Mesodermal cell (in vitro differentiated cells): ENCODE results near the gene MANSC4.

Source experiments
- H3K27ac ChIP-seq: 2 replicates; pipeline ENCODE4 v1.7.0; 2013; ENCODE audit warnings: mild to moderate bottlenecking, low read depth, low read length, moderate library complexity; ENCODE audit not compliant: severe bottlenecking
- H3K36me3 ChIP-seq: 2 replicates; pipeline ENCODE4 v1.7.1; 2013; ENCODE audit warnings: mild to moderate bottlenecking, low read length, moderate library complexity; ENCODE audit not compliant: control insufficient read depth, insufficient read depth
- H3K4me1 ChIP-seq: one replicate; pipeline ENCODE4 v1.7.1; 2013; ENCODE audit warnings: mild to moderate bottlenecking, low read length; ENCODE audit not compliant: insufficient read depth, control insufficient read depth, poor library complexity, severe bottlenecking
- H3K4me3 ChIP-seq: 2 replicates; pipeline ENCODE4 v1.7.0; 2013; ENCODE audit warnings: low read length, control low read depth, mild to moderate bottlenecking; ENCODE audit not compliant: insufficient read depth, poor library complexity, severe bottlenecking; ENCODE audit errors: extremely low read depth
- H3K9me3 ChIP-seq: 2 replicates; pipeline ENCODE4 v1.7.1; 2013; ENCODE audit warnings: mild to moderate bottlenecking, low read length, moderate library complexity; ENCODE audit not compliant: control insufficient read depth
- WGBS, 2 experiments: methylation state at CpG; one replicate each; pipeline ENCODE4 v1.1.5; 2013; ENCODE audit warnings: missing lambda C conversion rate in 2 of 2; ENCODE audit not compliant: insufficient coverage in 2 of 2; 5-methylcytosine and 5-hydroxymethylcytosine counted together

The MANSC4 gene

GRCh38 chr12:27814851-27815591 is 35.0 kb upstream of the MANSC4 start:
- 75% methylated on average over 2 of the region's 3 CpGs; no CpG with 5 or more reads in 1 of the 2 experiments for WGBS, 2 experiments

GRCh38 chr12:27814411-27814810 is 34.4 kb upstream of the MANSC4 start:
- whole genome bisulfite sequencing, 2 experiments, result 100% methylated on average over 1 of the region's 2 CpGs; no CpG with 5 or more reads in 1 of the 2 experiments
- peaks cover 5% of the 10 kb centered on the region for H3K9me3 ChIP-seq

More at GRCh38 chr12:27814851-27815591, 35.0 kb upstream of the MANSC4 start:
- no peak overlapping the region for H3K27ac ChIP-seq
- no peaks in the 10 kb centered on the region for H3K36me3 ChIP-seq
- H3K4me3 ChIP-seq, result no peak overlapping the region
- H3K4me1 ChIP-seq, result peaks cover 4% of the 10 kb centered on the region
- peaks cover 5% of the 10 kb centered on the region for H3K9me3 ChIP-seq

DNA sequence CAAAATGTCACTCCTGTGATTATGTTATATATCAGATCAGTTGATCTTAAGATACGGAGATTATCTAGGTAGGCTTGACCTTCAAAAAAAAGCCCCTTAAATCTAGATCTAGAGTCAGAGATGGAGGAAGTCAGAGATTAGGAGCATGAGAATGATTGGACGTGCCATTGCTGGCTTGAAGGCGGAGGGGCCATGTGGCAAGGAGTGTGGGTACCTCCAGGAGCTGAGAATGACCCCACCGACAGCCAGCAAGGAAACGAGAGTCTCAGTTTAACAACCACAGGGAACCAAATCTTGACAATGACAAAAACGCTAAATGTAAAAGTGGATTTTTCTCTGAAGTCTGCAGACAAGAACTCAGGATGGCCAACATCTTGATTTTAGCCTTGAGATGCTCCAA is 32.5 kb upstream of the MANSC4 start:
- Histone ChIP-seq H3K9me3 (peaks cover 5% of the 10 kb centered on the region), H3K36me3 (no peaks in the 10 kb centered on the region), H3K27ac (no peak overlapping the region), H3K4me1 (peaks cover 4% of the 10 kb centered on the region), H3K4me3 (no peak overlapping the region)
- 75 to 80% methylated on average over 5 of the region's 6 CpGs for WGBS, 2 experiments

More at GRCh38 chr12:27814411-27814810, 34.4 kb upstream of the MANSC4 start:
- no peak overlapping the region for H3K4me3 ChIP-seq
- no peaks in the 10 kb centered on the region for H3K36me3 ChIP-seq
- H3K4me1 ChIP-seq, result peaks cover 4% of the 10 kb centered on the region
- H3K27ac ChIP-seq, result no peak overlapping the region

DNA sequence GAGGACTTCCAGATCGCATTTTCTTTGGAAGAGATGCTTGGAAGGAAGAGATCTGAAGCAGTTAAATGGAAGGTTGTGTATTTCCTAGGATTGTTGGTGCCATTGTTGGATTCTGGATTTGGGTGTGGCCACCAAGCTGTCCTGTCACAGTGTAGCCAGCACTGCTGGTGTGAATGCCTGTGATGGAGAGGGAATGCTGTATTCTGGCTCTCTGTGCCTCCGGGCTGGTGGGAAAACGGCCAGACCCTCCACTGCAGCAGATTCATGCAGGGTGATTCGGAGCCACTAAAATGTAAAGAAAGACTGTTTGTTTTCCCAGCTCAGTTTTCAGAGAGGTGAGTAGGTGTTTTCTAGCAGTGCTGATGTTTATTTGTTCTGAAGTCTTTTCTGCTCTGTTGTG is 30.7 kb upstream of the MANSC4 start:
- peak overlapping the region; percentile 4 for H3K27ac ChIP-seq
- H3K36me3 ChIP-seq, result no peaks in the 10 kb centered on the region
- WGBS, 2 experiments, result 87 to 93% methylated on average over 2 to 3 of the region's 4 CpGs

GRCh38 chr12:27808841-27809240 is 28.8 kb upstream of the MANSC4 start:
- H3K36me3 ChIP-seq, result no peaks in the 10 kb centered on the region
- 86 to 91% methylated on average over 3 to 5 of the region's 6 CpGs for WGBS, 2 experiments
- peaks cover 6% of the 10 kb centered on the region for H3K4me1 ChIP-seq
- H3K27ac ChIP-seq, result no peak overlapping the region
- no peak overlapping the region for H3K4me3 ChIP-seq
- H3K9me3 ChIP-seq, result peaks cover 5% of the 10 kb centered on the region

More for the DNA sequence above, 30.7 kb upstream of the MANSC4 start:
- H3K4me1 ChIP-seq, result peaks cover 6% of the 10 kb centered on the region
- peaks cover 5% of the 10 kb centered on the region for H3K9me3 ChIP-seq
- H3K4me3 ChIP-seq, result no peak overlapping the region

GRCh38 chr12:27807063-27807703 is 27.1 kb upstream of the MANSC4 start:
- H3K27ac ChIP-seq, result no peak overlapping the region
- peaks cover 6% of the 10 kb centered on the region for H3K4me1 ChIP-seq
- H3K4me3 ChIP-seq, result no peak overlapping the region
- no peaks in the 10 kb centered on the region for H3K9me3 ChIP-seq
- H3K36me3 ChIP-seq, result no peaks in the 10 kb centered on the region
- 88 to 96% methylated on average over 5 of the region's 8 CpGs for WGBS, 2 experiments

DNA sequence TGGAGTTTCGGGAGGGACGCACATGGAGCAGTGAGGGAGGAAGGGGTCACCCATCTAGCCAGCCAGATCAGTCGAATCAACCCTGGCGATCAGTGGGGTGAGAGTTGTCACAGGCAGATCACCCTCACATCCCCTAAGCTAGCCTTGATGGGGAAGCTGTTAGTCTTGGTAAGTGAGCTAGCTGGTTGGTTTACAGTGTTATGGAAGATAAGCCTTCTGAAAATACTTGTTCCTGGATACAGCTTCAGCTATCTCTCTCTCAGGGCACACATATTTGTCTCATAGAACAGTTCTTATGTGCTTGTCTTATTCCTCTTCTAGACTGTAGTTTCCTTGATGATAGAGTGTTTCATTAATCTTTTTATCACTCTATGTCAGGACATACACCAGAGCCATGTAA is 26.2 kb upstream of the MANSC4 start:
- H3K4me3 ChIP-seq, result no peak overlapping the region
- H3K36me3 ChIP-seq, result no peaks in the 10 kb centered on the region
- 90 to 100% methylated on average over 2 to 4 of the region's 4 CpGs for WGBS, 2 experiments
- no peaks in the 10 kb centered on the region for H3K9me3 ChIP-seq
- peaks cover 6% of the 10 kb centered on the region for H3K4me1 ChIP-seq
- H3K27ac ChIP-seq, result no peak overlapping the region

GRCh38 chr12:27805238-27805637 is 25.2 kb upstream of the MANSC4 start:
- peaks cover 2% of the 10 kb centered on the region for H3K4me1 ChIP-seq
- no peak overlapping the region for H3K4me3 ChIP-seq
- H3K27ac ChIP-seq, result no peak overlapping the region
- H3K36me3 ChIP-seq, result no peaks in the 10 kb centered on the region
- H3K9me3 ChIP-seq, result no peaks in the 10 kb centered on the region
- WGBS, 2 experiments, result 67% methylated on average over 1 of the region's 1 CpG; no CpG with 5 or more reads in 1 of the 2 experiments

GRCh38 chr12:27802936-27803335 is 22.9 kb upstream of the MANSC4 start:
- peaks cover 2% of the 10 kb centered on the region for H3K4me1 ChIP-seq
- WGBS, 2 experiments, result 100% methylated on average over 1 of the region's 2 CpGs
- no peaks in the 10 kb centered on the region for H3K9me3 ChIP-seq
- H3K27ac ChIP-seq, result no peak overlapping the region
- peaks cover 13% of the 10 kb centered on the region for H3K36me3 ChIP-seq
- no peak overlapping the region for H3K4me3 ChIP-seq

- H3K9me3 ChIP-seq, result no peaks in the 10 kb centered on the region
- WGBS, 2 experiments, result no CpG with 5 or more reads among the region's 4 CpGs
- no peak overlapping the region for H3K27ac ChIP-seq
- no peak overlapping the region for H3K4me3 ChIP-seq
- H3K4me1 ChIP-seq, result peaks cover 2% of the 10 kb centered on the region
- H3K36me3 ChIP-seq, result peaks cover 17% of the 10 kb centered on the region
Observed at GRCh38 chr12:27802511-27802910, 22.5 kb upstream of the MANSC4 start.

DNA sequence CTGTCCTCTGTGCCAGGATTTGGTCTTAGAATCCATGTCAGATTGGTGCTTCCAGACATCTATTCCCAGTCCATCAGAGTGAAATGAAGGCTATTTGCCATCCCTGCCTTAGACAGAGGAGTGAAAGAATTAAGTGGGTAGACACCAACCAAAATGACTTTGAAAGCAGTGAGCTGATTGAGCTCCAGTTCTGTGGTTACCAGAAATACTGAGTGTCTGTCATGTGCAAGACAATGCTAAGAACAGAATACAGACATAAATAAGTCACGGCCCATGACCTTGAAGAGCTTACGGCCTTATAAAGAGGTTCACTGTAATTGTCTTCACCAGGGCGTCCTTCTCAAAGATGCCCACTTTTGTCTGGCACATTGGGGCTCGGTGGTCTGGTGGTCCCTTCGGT is 21.6 kb upstream of the MANSC4 start:
- Histone ChIP-seq H3K4me3 (no peak overlapping the region), H3K36me3 (peaks cover 26% of the 10 kb centered on the region), H3K4me1 (no peaks in the 10 kb centered on the region), H3K27ac (no peak overlapping the region), H3K9me3 (no peaks in the 10 kb centered on the region)
- WGBS, 2 experiments, result 87 to 95% methylated on average over 5 of the region's 5 CpGs
